Smooth muscle cell (in vitro differentiated cells): ENCODE results near the gene GRB2. TPM values are rescaled to one million over a fixed set of nuclear protein-coding genes. Genes with fewer than 3 reads are reported as not detected.

Experiments used
- DNase-seq: peaks from one replicate; lab custom pipeline; 2025; ENCODE audit not compliant: unreplicated experiment; lab: John Stamatoyannopoulos, UW
- H2AFZ ChIP-seq: fragments of 200-600 bp; sonication (generic); 2 replicates; pipeline ENCODE4 v1.6.0; 2016; ENCODE audit warnings: antibody characterized with exemption, low read depth, mild to moderate bottlenecking
- H3F3A ChIP-seq: fragments of 200-600 bp; sonication (generic); 2 replicates; pipeline ENCODE4 v1.6.0; 2017; ENCODE audit warnings: antibody characterized with exemption, low read depth
- H3K27ac ChIP-seq: fragments of 200-600 bp; sonication (generic); 2 replicates; pipeline ENCODE4 v1.5.1; 2016; ENCODE audit warnings: low read depth, mild to moderate bottlenecking
- H3K27me3 ChIP-seq: fragments of 200-600 bp; sonication (generic); 2 replicates; pipeline ENCODE4 v1.6.1; 2016; ENCODE audit warnings: low read depth, mild to moderate bottlenecking
- H3K36me3 ChIP-seq: fragments of 200-600 bp; sonication (generic); 2 replicates; pipeline ENCODE4 v1.5.1; 2016; ENCODE audit warnings: low read depth
- H3K4me1 ChIP-seq: fragments of 200-600 bp; sonication (generic); 2 replicates; pipeline ENCODE4 v1.5.1; 2016; ENCODE audit warnings: low read depth
- H3K4me2 ChIP-seq: fragments of 200-600 bp; sonication (generic); 2 replicates; pipeline ENCODE4 v1.6.0; 2016; ENCODE audit warnings: mild to moderate bottlenecking
- H3K4me3 ChIP-seq: fragments of 200-600 bp; sonication (generic); 2 replicates; pipeline ENCODE4 v1.5.1; 2016; ENCODE audit warnings: mild to moderate bottlenecking
- H3K79me2 ChIP-seq: fragments of 200-600 bp; sonication (generic); 2 replicates; pipeline ENCODE4 v1.6.0; 2016; ENCODE audit warnings: low read depth, mild to moderate bottlenecking
- H3K9ac ChIP-seq: fragments of 200-600 bp; sonication (generic); 2 replicates; pipeline ENCODE4 v1.6.0; 2016; ENCODE audit warnings: low read depth
- H3K9me3 ChIP-seq: fragments of 200-600 bp; sonication (generic); replicated peaks from 2 replicates; pipeline ENCODE4 v1.5.1; 2016; ENCODE audit warnings: low read depth
- H4K20me1 ChIP-seq: fragments of 200-600 bp; sonication (generic); 2 replicates; pipeline ENCODE4 v1.6.0; 2016; ENCODE audit warnings: low read depth
- CTCF ChIP-seq: fragments of 200-600 bp; sonication (generic); IDR thresholded peaks from 2 replicates; pipeline ENCODE4 v1.5.1; 2017; ENCODE audit warnings: borderline replicate concordance, mild to moderate bottlenecking, antibody characterized with exemption; ENCODE audit not compliant: insufficient read depth, poor library complexity, severe bottlenecking
- WGBS: methylation state at CpG from one replicate; pipeline ENCODE4 v1.1.7; 2016; ENCODE audit warnings: low lambda C conversion rate; 5-methylcytosine and 5-hydroxymethylcytosine counted together
- polyA plus RNA-seq: library from polyadenylated mRNA; unstranded; fragments of >200 nt; fragmentation: Nextera tagmentation; extraction: Ambion mirVana; gene quantifications from 2 replicates; pipeline ENCODE4 v1.2.1, GENCODE V29; 2016
- total RNA-seq: library from RNA; depleted of rRNA; stranded (reverse); fragments of >200 nt; gene quantifications from 2 replicates; pipeline ENCODE4 v1.2.3, GENCODE V29; 2014

GRB2 gene
- total and polyA plus RNA-seq, 2 experiments from 2014 or later = 62.4 to 80.1 TPM

GRCh38 chr17:75317671-75318070 lies 87.8 kb downstream of the GRB2 start:
- Histone ChIP-seq H3F3A (no peaks in the 10 kb centered on the region), H3K27me3 (no peaks in the 10 kb centered on the region), H3K27ac (no peak overlapping the region), H3K79me2 (peaks cover 3% of the 10 kb centered on the region), H3K4me1 (no peaks in the 10 kb centered on the region), H3K4me3 (no peak overlapping the region), H3K9ac (no peak overlapping the region), H3K36me3 (no peaks in the 10 kb centered on the region), H4K20me1 (peaks cover 5% of the 10 kb centered on the region), H3K9me3 (no peaks in the 10 kb centered on the region), H3K4me2 (no peak overlapping the region), H2AFZ (no peak overlapping the region)
- no peak for DNase-seq
- 93% methylated on average over 11 of the region's 11 CpGs for WGBS
- no peak for TF ChIP-seq CTCF

GRCh38 chr17:75316253-75316652 lies 89.2 kb downstream of the GRB2 start:
- no peak for TF ChIP-seq CTCF
- Histone ChIP-seq H3K27ac (no peak overlapping the region), H3K4me3 (no peak overlapping the region), H3K4me2 (no peak overlapping the region), H3K9me3 (no peaks in the 10 kb centered on the region), H3K36me3 (no peaks in the 10 kb centered on the region), H3K9ac (no peak overlapping the region), H2AFZ (no peak overlapping the region), H3K27me3 (no peaks in the 10 kb centered on the region), H4K20me1 (no peaks in the 10 kb centered on the region), H3K79me2 (no peaks in the 10 kb centered on the region), H3K4me1 (no peaks in the 10 kb centered on the region), H3F3A (no peaks in the 10 kb centered on the region)
- 87% methylated on average over 5 of the region's 5 CpGs for WGBS
- DNase-seq = no peak

- TF ChIP-seq CTCF = no peak
- Histone ChIP-seq H3K9ac (no peak overlapping the region), H3F3A (no peaks in the 10 kb centered on the region), H3K36me3 (no peaks in the 10 kb centered on the region), H2AFZ (no peak overlapping the region), H3K27ac (no peak overlapping the region), H3K9me3 (no peaks in the 10 kb centered on the region), H3K79me2 (no peaks in the 10 kb centered on the region), H3K27me3 (no peaks in the 10 kb centered on the region), H4K20me1 (no peaks in the 10 kb centered on the region), H3K4me3 (no peak overlapping the region), H3K4me1 (no peaks in the 10 kb centered on the region), H3K4me2 (no peak overlapping the region)
- 85% methylated on average over 19 of the region's 19 CpGs for WGBS
- no peak for DNase-seq
Observed at GRCh38 chr17:75315541-75316243, 89.8 kb downstream of the GRB2 start.
